D721Med (cell line): Measurements from ENCODE around the gene CLMN.
A peak's percentile ranks its signal among the peaks of the same experiment; 100 is the strongest.

Source experiments
- DNase-seq: peaks from one replicate; pipeline ENCODE4 v3.0.0; 2011; ENCODE audit warnings: low spot score; ENCODE audit not compliant: insufficient read length
- FAIRE-seq: peaks from 2 replicates; lab custom pipeline; 2011; peaks lifted over from hg19 to GRCh38; lab: Jason Lieb, UNC
- CTCF ChIP-seq: IDR thresholded peaks from 2 replicates; pipeline ENCODE4 v1.5.1; 2012; ENCODE audit warnings: mild to moderate bottlenecking, control low read depth; ENCODE audit not compliant: insufficient read depth; ENCODE audit errors: missing control alignments

Gene CLMN

DNA sequence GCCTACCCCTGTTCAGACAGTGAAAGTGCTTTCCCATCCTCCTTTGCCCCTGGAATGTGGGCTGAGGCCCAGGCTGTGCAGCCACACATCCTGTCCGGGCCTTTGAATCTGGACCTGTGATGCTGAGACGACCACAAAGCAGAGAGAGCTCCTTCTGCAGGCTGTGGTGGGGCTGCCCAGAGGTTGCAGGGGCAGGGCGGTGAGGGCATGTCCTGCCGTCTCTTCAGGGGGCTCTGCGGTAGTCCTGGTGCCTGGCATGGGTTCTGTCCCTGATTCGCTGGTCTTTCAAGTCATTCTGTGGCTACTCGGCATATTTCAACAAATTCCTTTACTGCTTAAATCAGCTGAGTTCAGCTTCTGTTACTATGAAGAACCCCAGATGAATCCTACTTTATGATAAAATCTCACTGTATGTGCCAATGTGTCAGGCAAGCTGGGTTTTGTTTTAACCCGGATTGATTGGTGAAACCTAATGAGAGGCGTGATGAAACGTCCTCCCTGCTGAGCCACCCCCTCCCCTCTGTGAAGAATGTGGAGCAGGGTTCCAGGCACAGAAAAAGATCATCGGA is 99.0 kb downstream of the CLMN start:
- FAIRE-seq (no peak), DNase-seq (no peak)
- TF ChIP-seq CTCF: no peak

DNA sequence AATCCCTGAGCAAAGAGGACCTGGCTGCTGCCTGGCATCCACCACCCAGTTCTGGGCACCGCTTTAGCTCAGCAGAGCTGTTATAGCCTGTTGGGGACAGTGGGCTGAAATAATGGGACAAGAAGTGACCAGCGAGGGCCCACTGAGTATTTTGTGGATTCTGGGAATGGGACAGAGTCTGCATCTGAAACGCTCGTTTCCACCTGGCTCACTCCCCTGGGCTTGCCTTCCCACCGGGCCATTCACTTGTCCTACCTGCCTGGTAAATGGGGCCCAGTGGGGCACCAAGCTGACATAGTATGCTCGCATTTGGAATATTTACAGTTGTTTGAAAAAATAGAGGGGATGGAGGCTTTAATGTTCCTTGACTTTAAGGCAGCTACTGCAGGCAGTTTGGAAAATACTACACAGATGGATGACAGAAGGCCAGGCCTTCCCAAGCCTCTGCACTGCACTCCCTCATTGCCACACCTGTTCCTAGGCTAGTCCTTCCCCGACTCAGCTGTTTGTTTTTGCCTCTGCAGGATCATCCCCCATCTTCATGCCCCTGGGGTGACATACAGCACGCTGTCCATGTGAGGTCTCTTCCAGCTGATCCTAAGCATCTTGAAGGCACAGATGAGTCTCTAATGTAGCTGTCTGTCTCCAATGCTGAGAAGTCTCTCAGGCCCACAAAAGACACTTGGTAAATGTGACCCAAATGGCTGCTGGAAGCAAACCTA is 101.1 kb downstream of the CLMN start:
- FAIRE-seq: no peak
- no peak for TF ChIP-seq CTCF
- DNase-seq: no peak

- no peak for TF ChIP-seq CTCF
- DNase-seq (no peak), FAIRE-seq (no peak)
These were observed 101.7 kb downstream of the CLMN start for GRCh38 chr14:95218006-95218405.

- FAIRE-seq (no peak), DNase-seq (no peak)
- no peak for TF ChIP-seq CTCF
These were observed 102.3 kb downstream of the CLMN start for GRCh38 chr14:95217391-95217900.

DNA sequence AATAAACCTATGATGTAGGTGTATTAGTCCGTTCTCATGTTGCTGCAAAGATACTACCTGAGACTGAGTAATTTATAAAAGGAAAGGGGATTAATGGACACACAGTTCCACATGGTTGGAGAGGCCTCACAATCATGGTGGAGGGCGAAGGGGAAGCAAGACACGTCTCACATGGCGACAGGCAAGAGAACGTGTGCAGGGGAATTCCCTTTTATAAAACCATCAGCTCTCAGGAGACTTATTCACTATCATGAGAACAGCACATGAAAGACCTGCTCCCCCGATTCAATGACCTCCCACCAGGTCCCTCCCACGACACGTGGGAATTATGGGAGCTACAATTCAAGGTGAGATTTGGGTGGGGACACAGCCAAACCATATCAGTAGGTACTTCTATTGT is 103.7 kb downstream of the CLMN start:
- no peak for FAIRE-seq
- no peak for TF ChIP-seq CTCF
- DNase-seq: no peak

DNA sequence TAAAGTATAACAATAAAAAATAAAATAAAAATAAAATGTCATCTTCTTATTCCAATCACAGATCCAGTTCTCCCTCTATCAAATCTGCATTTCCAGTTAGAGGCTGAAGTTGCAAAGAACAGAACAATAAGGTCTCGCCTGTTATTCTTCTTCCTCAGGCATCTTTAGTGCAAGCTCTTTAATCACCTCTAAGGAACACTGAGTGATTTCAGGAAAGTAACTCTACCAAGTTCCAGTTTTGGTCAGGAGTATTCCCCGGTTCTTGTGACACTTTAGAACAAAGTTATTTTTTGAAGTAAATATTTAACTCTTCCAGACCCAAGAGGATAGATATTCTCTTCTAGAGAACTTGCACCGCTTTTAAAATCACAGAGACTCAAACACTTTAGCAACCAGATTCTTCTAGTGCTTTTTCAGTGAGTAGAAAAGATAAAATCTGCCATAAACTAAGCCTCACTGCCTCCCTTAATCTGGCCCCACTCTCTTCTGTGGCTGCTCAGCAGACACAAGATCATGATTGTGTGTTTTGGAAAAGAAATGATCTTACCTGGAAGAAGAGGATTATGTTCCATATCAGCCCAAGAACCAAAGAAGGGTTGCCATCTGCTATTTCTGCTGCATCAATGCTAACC is 104.5 kb downstream of the CLMN start:
- FAIRE-seq: peak; percentile 84
- TF ChIP-seq CTCF: no peak

More for the DNA sequence above, 104.5 kb downstream of the CLMN start:
- DNase-seq: no peak
